HepG2 (cell line): ENCODE measurements around the gene FNDC10. TPM values are rescaled to one million over a fixed set of nuclear protein-coding genes. Genes with fewer than 3 reads are reported as not detected.
A peak's percentile ranks its signal among the peaks of the same experiment; 100 is the strongest.

Experiments
- ARHGAP35 ChIP-seq: sonication (generic); formaldehyde crosslinking; IDR thresholded peaks from 2 replicates; pipeline ENCODE4 v1.9.0; 2022; ENCODE audit warnings: mild to moderate bottlenecking, inconsistent platforms, moderate library complexity, missing genetic modification reagents, borderline replicate concordance
- ASH2L ChIP-seq: fragments of 300-600, 200-600 bp; sonication (generic); IDR thresholded peaks from 2 replicates; pipeline ENCODE4 v1.7.0; 2017; ENCODE audit warnings: low read depth, mild to moderate bottlenecking, moderate library complexity, mixed read lengths, low read length; ENCODE audit not compliant: insufficient read length
- NR2F6 ChIP-seq, 2 experiments: IDR thresholded peaks; 2 replicates each; pipeline ENCODE4 v1.6.1; 2016; ENCODE audit warnings: antibody characterized with exemption in 1 of 2, mild to moderate bottlenecking in 1 of 2
- PAXIP1 ChIP-seq: sonication (generic); formaldehyde crosslinking; conservative IDR thresholded peaks from 2 replicates; pipeline ENCODE4 v1.4.0; 2020; ENCODE audit warnings: mild to moderate bottlenecking, missing genetic modification reagents, moderate library complexity
- REPIN1 ChIP-seq: sonication (generic); formaldehyde crosslinking; IDR thresholded peaks from 2 replicates; pipeline ENCODE4 v1.8.0; 2022; ENCODE audit warnings: missing genetic modification reagents, low read depth, mild to moderate bottlenecking, borderline replicate concordance
- SNRNP70 ChIP-seq: fragments of 200-400 bp; formaldehyde crosslinking; IDR thresholded peaks from 2 replicates; pipeline ENCODE4 v1.6.1; 2017; ENCODE audit warnings: mild to moderate bottlenecking, low read depth, low read length, moderate library complexity
- SRSF1 ChIP-seq: fragments of 200-400 bp; formaldehyde crosslinking; optimal IDR thresholded peaks from 2 replicates; pipeline ENCODE3; 2017; ENCODE audit warnings: mild to moderate bottlenecking, low read depth, low read length, moderate library complexity
- TBX3 ChIP-seq: fragments of 450-650 bp; IDR thresholded peaks from 2 replicates; pipeline ENCODE4 v1.6.1; 2017; ENCODE audit warnings: antibody characterized with exemption, mild to moderate bottlenecking, inconsistent platforms, borderline replicate concordance
- UBTF ChIP-seq: sonication (generic); formaldehyde crosslinking; IDR thresholded peaks from 2 replicates; pipeline ENCODE4 v1.4.0; 2020; ENCODE audit warnings: mild to moderate bottlenecking, missing genetic modification reagents
- ZNF251 ChIP-seq: sonication (generic); formaldehyde crosslinking; IDR thresholded peaks from 2 replicates; pipeline ENCODE4 v1.9.0; 2021; ENCODE audit warnings: mild to moderate bottlenecking, missing genetic modification reagents
- ZNF556 ChIP-seq: sonication (generic); formaldehyde crosslinking; IDR thresholded peaks from 2 replicates; pipeline ENCODE4 v1.4.0; 2020; ENCODE audit warnings: mild to moderate bottlenecking, missing genetic modification reagents, borderline replicate concordance
- ZSCAN12 ChIP-seq: sonication (generic); formaldehyde crosslinking; IDR thresholded peaks from 2 replicates; pipeline ENCODE4 v1.9.0; 2021; ENCODE audit warnings: mild to moderate bottlenecking, missing genetic modification reagents
- ZSCAN9 ChIP-seq: IDR thresholded peaks from 2 replicates; pipeline ENCODE4 v1.6.1; 2016; ENCODE audit warnings: borderline replicate concordance
- polyA plus RNA-seq, 8 experiments: library from polyadenylated mRNA; depleted of rRNA in 3 of 8; stranded (reverse) in 7 of 8; unstranded in 1 of 8; fragments of >200 nt; fragmentation: Illumina TruSeq in 4 of 8; extraction: Trizol in 4 of 8; gene quantifications; 2 replicates each; pipeline versions ENCODE4 v1.2.1 to v1.2.3, GENCODE V29; 2011 to 2016; ENCODE audit warnings: low read depth in 4 of 8, missing spikeins in 1 of 8, mixed read lengths in 1 of 8; ENCODE audit not compliant: insufficient read depth in 1 of 8
- total RNA-seq, 5 experiments: library from RNA; depleted of rRNA; stranded (reverse); fragments of >200 nt; fragmentation: Illumina TruSeq; extraction: Trizol; gene quantifications; 2 replicates each; pipeline ENCODE4 v1.2.3, GENCODE V29; 2016; ENCODE audit warnings: low read depth in 1 of 5
- TF ChIP-seq, protein P1 (sequence below): IDR thresholded peaks from 2 replicates; pipeline ENCODE4 v1.6.1; 2012; ENCODE audit warnings: inconsistent platforms
- TF ChIP-seq, protein P2 (sequence below): sonication (generic); formaldehyde crosslinking; IDR thresholded peaks from 2 replicates; pipeline ENCODE4 v1.4.0; 2020; ENCODE audit warnings: missing genetic modification reagents
- TF ChIP-seq, protein P3 (sequence below): sonication (generic); formaldehyde crosslinking; IDR thresholded peaks from 2 replicates; pipeline ENCODE4 v1.8.0; 2022; ENCODE audit warnings: mild to moderate bottlenecking, missing genetic modification reagents, moderate library complexity
- TF ChIP-seq, protein P4 (sequence below): sonication (generic); formaldehyde crosslinking; IDR thresholded peaks from 2 replicates; pipeline ENCODE4 v1.5.0; 2020; ENCODE audit warnings: missing genetic modification reagents, mild to moderate bottlenecking, borderline replicate concordance

Gene FNDC10
- total and polyA plus RNA-seq, 2 of the 13 experiments (the other 11 are each of a cell fraction or from before 2014, with no cell fraction given) = 2.2 to 2.5 TPM

DNA sequence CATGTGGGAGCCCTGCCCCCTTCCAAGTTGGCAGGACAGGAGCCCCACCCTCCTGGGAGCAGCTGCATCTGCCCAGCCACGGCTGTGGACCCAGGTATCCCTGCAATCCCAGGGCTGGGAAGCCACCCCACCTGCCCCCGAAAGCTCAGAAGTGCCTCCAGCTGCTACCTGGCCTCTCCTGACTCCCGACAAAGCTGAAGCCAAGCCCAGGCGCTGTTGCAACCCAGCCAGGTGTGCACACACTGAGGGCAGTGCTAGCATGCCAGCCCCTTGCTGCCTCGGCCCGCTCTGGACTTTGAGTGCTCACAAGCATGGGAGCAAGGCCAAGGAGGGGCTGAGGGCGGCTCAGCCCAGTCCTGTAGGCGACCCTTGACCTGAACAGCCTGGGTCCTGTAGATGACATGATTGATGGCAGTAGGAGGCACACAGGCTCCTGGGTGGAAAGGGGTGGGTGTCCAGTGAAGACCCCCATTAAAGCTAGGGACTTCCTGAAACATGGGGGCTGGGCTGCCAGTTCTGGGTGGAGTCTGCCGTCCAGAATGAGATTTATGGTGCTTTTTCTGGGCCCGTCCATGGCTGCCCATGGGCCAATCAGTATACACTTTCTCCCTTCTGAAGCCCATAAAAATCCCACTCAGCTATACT is 22.4 kb downstream of the FNDC10 start (continued):
- TF ChIP-seq UBTF (CRISPR knock-in tag) (peak; percentile 68), ZNF251 (CRISPR knock-in tag) (no peak), ARHGAP35 (CRISPR knock-in tag) (no peak), PAXIP1 (CRISPR knock-in tag) (peak; percentile 36), ZSCAN9 (CRISPR knock-in tag) (no peak), NR2F6 (IDR thresholded peaks at IDR 0.05) (no peak), NR2F6 (CRISPR knock-in tag; IDR thresholded peaks at IDR 0.05) (0 out of 2 replicates have a peak, but pooled peaks have one; percentile 8), SNRNP70 (no peak), TBX3 (no peak), ZSCAN12 (no peak), REPIN1 (CRISPR knock-in tag) (no peak), ZNF556 (CRISPR knock-in tag) (no peak), ASH2L (no peak), SRSF1 (peak; percentile 30)
- TF ChIP-seq, protein P1, sequence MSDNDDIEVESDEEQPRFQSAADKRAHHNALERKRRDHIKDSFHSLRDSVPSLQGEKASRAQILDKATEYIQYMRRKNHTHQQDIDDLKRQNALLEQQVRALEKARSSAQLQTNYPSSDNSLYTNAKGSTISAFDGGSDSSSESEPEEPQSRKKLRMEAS = peak; percentile 14; the same call in 1 of the 2 replicates
- TF ChIP-seq, protein P2, sequence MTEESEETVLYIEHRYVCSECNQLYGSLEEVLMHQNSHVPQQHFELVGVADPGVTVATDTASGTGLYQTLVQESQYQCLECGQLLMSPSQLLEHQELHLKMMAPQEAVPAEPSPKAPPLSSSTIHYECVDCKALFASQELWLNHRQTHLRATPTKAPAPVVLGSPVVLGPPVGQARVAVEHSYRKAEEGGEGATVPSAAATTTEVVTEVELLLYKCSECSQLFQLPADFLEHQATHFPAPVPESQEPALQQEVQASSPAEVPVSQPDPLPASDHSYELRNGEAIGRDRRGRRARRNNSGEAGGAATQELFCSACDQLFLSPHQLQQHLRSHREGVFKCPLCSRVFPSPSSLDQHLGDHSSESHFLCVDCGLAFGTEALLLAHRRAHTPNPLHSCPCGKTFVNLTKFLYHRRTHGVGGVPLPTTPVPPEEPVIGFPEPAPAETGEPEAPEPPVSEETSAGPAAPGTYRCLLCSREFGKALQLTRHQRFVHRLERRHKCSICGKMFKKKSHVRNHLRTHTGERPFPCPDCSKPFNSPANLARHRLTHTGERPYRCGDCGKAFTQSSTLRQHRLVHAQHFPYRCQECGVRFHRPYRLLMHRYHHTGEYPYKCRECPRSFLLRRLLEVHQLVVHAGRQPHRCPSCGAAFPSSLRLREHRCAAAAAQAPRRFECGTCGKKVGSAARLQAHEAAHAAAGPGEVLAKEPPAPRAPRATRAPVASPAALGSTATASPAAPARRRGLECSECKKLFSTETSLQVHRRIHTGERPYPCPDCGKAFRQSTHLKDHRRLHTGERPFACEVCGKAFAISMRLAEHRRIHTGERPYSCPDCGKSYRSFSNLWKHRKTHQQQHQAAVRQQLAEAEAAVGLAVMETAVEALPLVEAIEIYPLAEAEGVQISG (CRISPR knock-in tag) = no peak
- TF ChIP-seq, protein P3, sequence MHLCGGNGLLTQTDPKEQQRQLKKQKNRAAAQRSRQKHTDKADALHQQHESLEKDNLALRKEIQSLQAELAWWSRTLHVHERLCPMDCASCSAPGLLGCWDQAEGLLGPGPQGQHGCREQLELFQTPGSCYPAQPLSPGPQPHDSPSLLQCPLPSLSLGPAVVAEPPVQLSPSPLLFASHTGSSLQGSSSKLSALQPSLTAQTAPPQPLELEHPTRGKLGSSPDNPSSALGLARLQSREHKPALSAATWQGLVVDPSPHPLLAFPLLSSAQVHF (CRISPR knock-in tag) = no peak
- TF ChIP-seq, protein P4, sequence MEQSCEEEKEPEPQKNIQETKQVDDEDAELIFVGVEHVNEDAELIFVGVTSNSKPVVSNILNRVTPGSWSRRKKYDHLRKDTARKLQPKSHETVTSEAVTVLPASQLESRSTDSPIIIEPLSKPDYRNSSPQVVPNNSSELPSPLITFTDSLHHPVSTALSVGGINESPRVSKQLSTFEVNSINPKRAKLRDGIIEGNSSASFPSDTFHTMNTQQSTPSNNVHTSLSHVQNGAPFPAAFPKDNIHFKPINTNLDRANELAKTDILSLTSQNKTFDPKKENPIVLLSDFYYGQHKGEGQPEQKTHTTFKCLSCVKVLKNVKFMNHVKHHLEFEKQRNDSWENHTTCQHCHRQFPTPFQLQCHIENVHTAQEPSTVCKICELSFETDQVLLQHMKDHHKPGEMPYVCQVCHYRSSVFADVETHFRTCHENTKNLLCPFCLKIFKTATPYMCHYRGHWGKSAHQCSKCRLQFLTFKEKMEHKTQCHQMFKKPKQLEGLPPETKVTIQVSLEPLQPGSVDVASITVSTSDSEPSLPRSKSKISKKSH (CRISPR knock-in tag) = peak; percentile 62; the same call in 1 of the 2 replicates
